Subcutaneous abdominal adipose tissue (tissue), 5 donors: Measurements from ENCODE around the gene EDEM2.
A peak's percentile ranks its signal among the peaks of the same experiment; 100 is the strongest.
"Not testable (repeated sequence)": the region's sequence is repeated elsewhere in the genome, so short reads cannot be mapped to it uniquely, and the experiment has no call there.

Experiments
- H3K27ac ChIP-seq: one replicate; pipeline ENCODE4 v1.7.0; 2013; ENCODE audit warnings: low read depth, mild to moderate bottlenecking, inconsistent platforms, low read length, moderate library complexity
- H3K27me3 ChIP-seq, 5 donors: one replicate each; pipeline ENCODE4 v1.7.0; 2013; ENCODE audit warnings: low read length in 5 of 5, inconsistent platforms in 1 of 5; ENCODE audit not compliant: control insufficient read depth in 5 of 5, insufficient read depth in 4 of 5
- H3K36me3 ChIP-seq, 5 donors: one replicate each; pipeline ENCODE4 v1.7.0; 2013; ENCODE audit warnings: low read length in 5 of 5; ENCODE audit not compliant: control insufficient read depth in 5 of 5, insufficient read depth in 5 of 5
- H3K4me1 ChIP-seq, 5 donors: one replicate each; pipeline ENCODE4 v1.7.0; 2013; ENCODE audit warnings: low read length in 5 of 5, mild to moderate bottlenecking in 3 of 5, moderate library complexity in 1 of 5; ENCODE audit not compliant: control insufficient read depth in 5 of 5, insufficient read depth in 5 of 5
- H3K4me3 ChIP-seq, 5 donors: one replicate each; pipeline ENCODE4 v1.7.0; 2013; ENCODE audit warnings: low read length in 5 of 5, low read depth in 1 of 5
- H3K9ac ChIP-seq, 5 donors: one replicate each; pipeline ENCODE4 v1.7.0; 2013; ENCODE audit warnings: low read length in 5 of 5, mild to moderate bottlenecking in 4 of 5, moderate library complexity in 3 of 5
- H3K9me3 ChIP-seq, 5 donors: one replicate each; pipeline ENCODE4 v1.7.0; 2013; ENCODE audit warnings: low read length in 5 of 5; ENCODE audit not compliant: control insufficient read depth in 5 of 5
- donor health status: healthy.
- donor health status: healthy.
- donor health status: healthy.
- donor health status: healthy.
- donor health status: healthy.

Gene EDEM2

DNA sequence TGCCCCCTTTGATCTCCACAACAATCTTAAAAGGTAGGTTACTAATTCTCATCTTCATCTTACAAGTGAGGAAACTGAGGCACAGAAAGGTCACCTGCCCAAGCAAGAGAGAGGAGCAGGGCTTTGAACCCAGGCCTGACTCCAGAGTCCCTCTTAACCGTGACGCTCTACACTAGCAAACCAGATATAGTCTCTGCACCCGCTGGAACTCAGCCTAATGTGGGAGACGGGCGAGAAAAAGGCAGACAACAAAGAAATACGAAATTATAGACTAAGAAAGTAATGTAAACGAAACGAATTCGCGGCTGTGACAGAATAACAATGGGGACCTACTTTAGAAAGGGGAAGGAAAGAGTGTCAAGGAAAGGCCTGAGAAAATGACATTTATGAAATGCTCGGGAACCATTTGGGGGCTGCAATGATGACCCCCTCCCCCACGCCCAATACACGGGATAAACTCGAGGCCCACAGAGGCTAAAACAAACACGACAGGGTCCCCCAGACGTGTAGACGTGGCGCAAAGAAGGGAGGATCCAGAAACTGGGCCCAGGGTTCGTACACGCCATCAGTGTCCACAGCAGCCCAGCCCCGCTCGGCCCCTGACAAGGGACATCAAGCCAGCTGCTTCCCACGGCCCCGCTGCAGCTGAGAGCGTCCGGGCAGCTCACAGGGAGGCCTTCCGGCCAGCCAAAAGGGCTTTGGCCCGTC lies 55.2 kb downstream of the EDEM2 start:
- peak overlapping the region; percentile 86 to 97 (median 94) for H3K4me3 ChIP-seq
- peak overlapping the region; percentile 95 to 100 (median 98) for H3K9ac ChIP-seq
- no peaks in the 10 kb centered on the region for H3K9me3 ChIP-seq
- peaks cover 0 to 5% (median 2%) of the 10 kb centered on the region in 5 donors for H3K36me3 ChIP-seq
- peaks cover 5 to 46% (median 43%) of the 10 kb centered on the region in 5 donors for H3K4me1 ChIP-seq
- H3K27ac ChIP-seq = peak overlapping the region; percentile 93
- no peaks in the 10 kb centered on the region for H3K27me3 ChIP-seq

DNA sequence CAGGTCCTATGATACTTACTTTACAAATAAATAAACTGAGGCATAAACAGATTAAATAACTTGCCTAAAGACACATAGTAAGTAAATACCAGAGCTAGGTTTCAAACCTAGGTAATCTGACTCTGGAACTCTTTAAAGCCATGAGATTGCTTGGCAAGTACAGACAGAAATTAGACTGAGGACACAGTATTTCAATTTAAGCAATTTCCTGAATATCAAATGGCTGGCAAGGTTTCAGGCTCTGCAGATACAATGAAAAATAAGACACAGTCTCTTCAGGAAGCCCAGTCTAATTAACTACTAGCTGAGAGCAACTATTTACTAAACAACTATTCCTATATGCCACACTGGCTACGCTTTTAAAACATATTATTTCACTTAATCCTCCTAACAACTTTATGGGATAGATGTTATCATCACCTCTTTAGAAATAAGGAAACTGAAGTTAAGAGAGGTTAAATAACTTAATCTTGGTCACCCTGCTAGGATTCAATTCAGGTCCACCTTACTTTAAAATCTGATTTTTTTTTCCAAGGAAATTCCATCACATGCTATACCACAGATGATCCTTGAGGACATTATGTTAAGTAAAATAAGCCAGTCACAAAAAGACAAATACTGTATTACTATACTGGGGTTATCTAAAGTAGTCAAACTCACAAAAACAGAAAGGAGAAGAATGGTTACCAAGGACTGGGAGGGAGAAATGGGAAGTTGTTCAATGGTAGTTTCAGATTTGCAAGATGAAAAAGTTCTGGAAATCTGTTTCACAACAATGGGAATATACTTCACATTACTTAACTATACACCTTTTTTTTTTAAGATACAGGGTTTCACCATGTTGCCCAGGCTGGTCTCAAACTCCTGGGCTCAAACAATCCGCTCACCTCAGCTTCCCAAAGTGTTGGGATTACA lies 58.6 kb downstream of the EDEM2 start:
- Histone ChIP-seq H3K9me3 (no peaks in the 10 kb centered on the region), H3K4me1 (peaks cover 5 to 46% (median 43%) of the 10 kb centered on the region in 5 donors), H3K27me3 (no peaks in the 10 kb centered on the region), H3K27ac (peak overlapping the region; percentile 22), H3K9ac (peak overlapping the region in 3 of 5 donors; percentile 15 to 62 (median 16)), H3K36me3 (peaks cover 0 to 5% (median 2%) of the 10 kb centered on the region in 5 donors), H3K4me3 (no peak overlapping the region)

DNA sequence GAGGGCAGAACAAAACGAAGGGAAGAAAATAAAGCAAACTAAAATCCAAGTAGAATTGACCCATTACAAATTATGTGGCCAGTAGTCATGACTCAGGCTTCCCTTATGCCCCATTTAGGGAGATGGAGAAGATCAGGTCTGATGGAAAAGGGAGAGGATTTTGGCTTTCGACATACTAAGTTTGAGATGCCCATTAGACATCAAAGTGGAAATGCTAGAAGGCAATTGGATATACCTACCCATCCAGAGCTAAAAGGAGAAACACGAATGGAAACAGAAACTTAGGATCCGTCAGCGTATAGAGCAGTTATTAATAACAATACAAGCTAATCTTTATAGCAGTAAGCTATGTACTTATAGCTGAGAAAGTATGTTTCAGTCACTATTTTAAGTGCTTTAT lies 59.3 kb downstream of the EDEM2 start:
- H3K36me3 ChIP-seq = peaks cover 0 to 5% (median 2%) of the 10 kb centered on the region in 5 donors
- peaks cover 5 to 44% (median 39%) of the 10 kb centered on the region in 5 donors for H3K4me1 ChIP-seq
- H3K27me3 ChIP-seq = no peaks in the 10 kb centered on the region
- peak overlapping the region; percentile 22 for H3K27ac ChIP-seq
- H3K9ac ChIP-seq = peak overlapping the region in 3 of 5 donors; percentile 15 to 62 (median 16)
- H3K4me3 ChIP-seq = no peak overlapping the region
- H3K9me3 ChIP-seq = no peaks in the 10 kb centered on the region

DNA sequence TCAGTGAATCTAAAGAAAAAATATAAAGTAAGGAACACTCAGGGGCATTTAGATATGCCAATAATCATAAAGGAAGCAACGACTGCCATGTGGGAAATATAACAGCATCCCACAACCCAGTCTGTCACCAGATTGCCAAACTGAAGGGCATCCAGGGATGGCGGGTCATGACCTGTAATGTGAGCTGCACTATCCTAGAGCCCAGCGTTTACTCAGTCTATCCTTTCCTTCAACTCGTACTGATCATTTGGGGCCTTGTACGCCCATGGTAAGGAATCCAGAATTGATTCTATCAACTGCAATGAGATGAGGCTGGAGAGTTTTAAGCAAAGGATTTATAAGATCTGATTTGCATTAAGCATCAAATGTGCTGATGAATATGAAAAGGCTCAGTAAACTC lies 59.8 kb downstream of the EDEM2 start:
- H3K36me3 ChIP-seq = peaks cover 0 to 5% (median 2%) of the 10 kb centered on the region in 5 donors
- peaks cover 5 to 45% (median 38%) of the 10 kb centered on the region in 5 donors for H3K4me1 ChIP-seq
- no peak overlapping the region for H3K4me3 ChIP-seq
- peak overlapping the region; percentile 22 for H3K27ac ChIP-seq
- no peak overlapping the region for H3K9ac ChIP-seq
- no peaks in the 10 kb centered on the region for H3K27me3 ChIP-seq
- H3K9me3 ChIP-seq = no peaks in the 10 kb centered on the region

DNA sequence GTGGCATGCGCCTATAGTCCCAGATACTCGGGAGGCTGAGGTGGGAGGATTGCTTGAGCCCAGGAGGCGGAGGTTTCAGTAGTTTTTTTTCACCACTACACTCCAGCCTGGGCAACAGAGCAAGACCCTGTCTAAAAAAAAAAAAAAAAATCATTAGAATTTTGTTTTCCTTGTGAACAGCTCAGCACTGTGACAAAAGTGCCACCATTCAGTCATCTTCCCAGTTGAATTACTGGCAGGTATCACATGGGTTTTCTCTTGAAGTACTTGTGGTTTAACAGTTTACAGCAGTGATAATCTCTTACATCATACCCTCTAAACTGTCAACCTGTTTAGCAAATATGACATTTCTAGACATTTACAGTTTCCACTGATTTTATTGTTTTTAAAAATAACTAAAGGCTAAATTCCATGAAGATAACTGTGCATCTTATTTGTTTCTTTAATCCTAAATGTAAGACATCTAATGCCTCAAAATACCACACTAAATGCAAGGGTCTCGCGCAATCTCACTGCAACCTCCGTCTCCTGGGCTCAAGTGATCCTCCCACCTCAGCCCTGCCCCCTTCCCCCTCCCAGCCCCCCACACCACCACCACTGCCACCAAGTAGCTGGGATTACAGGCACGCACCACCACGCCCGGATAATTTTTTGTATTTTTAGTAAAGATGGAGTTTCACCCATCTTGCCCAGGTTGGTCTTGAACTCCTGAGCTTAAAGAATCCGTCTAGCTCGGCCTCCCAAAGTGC lies 61.5 kb downstream of the EDEM2 start:
- Histone ChIP-seq H3K9me3 (no peaks in the 10 kb centered on the region), H3K27me3 (no peaks in the 10 kb centered on the region), H3K9ac (no peak overlapping the region), H3K4me1 (peaks cover 5 to 41% (median 23%) of the 10 kb centered on the region in 5 donors), H3K27ac (no peak overlapping the region), H3K36me3 (peaks cover 0 to 5% (median 2%) of the 10 kb centered on the region in 5 donors), H3K4me3 (no peak overlapping the region)

DNA sequence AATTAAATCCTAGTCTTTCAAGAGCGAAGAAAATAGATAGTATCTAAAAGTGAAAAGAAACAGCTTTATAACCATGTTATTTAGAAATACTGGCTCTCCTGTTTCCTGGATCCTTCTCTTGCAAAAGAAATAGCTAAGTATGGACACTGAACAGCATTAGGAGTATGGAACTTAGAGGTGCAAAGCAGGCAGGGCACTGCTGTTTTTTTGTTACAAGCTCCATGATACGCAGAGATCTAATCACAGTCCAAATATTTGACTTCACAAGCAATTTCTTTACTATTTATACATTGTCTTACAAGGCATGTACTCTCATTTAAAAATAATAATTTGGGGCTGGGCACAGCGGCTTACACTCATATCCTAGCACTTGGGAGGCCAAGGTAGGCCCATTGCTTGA lies 62.1 kb downstream of the EDEM2 start:
- Histone ChIP-seq H3K9me3 (no peaks in the 10 kb centered on the region), H3K36me3 (peaks cover 0 to 5% (median 2%) of the 10 kb centered on the region in 5 donors), H3K27ac (no peak overlapping the region), H3K4me3 (no peak overlapping the region), H3K4me1 (peaks cover 5 to 42% (median 21%) of the 10 kb centered on the region in 5 donors), H3K27me3 (no peaks in the 10 kb centered on the region), H3K9ac (no peak overlapping the region)

DNA sequence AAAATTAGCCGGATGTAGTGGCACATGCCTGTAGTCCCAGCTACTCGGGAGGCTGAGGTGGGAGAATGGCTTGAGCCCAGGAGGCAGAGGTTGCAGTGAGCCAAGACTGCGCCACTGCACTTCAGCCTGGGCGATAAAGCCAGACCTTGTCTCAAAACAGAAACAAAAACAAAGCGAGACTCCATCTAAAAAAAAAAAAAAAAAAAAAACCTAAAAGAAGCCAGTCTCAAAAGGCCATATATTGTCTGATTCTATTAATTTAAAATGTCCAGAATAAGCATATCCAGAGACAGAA lies 66.8 kb downstream of the EDEM2 start:
- Histone ChIP-seq H3K4me1 (peaks cover 0 to 21% (median 0%) of the 10 kb centered on the region in 5 donors), H3K36me3 (peaks cover 7 to 14% (median 14%) of the 10 kb centered on the region in 5 donors)
- not testable (repeated sequence) for H3K9ac ChIP-seq, H3K9me3 ChIP-seq, H3K27ac ChIP-seq, H3K27me3 ChIP-seq, H3K4me3 ChIP-seq

DNA sequence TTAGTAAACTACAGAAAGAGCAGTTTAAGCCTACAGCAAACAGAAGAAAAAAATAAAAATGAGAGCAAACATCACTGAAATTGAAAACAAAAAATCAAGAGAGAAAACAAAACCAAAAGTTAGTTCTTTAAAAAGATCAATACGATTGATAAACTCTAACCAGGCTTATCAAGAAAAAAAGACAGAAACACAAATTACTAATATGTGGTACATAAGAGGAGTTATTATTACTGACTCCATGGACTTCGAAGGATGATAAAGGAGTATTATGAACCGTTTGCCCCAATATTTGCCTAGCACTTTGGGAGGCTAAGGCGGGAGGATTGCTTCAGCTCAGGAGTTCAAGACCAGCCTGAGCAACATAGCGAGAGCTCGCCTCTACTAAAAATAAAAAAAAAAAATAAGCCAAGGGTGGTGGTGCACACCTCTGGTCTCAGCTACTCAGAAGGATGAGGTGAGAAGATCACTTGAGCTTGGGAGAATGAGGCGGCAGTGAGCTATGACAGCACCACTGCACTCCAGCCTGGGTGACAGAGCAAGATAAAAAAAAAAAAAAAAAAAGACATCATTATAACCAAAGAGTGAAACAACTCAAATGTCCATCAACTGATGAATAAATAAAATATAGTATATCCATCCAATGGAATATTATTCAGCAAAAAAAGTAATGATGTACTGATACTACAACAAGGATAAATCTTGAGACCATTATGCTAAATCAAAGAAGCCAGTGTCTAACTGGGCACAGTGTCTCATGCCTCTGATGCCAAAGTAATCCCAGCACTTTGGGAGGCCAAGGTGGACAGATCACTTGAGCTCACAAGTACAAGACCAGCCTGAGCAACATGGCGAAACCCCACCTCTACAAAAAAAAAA lies 67.4 kb downstream of the EDEM2 start:
- Histone ChIP-seq H3K9ac (no peak overlapping the region), H3K4me1 (peaks cover 0 to 21% (median 0%) of the 10 kb centered on the region in 5 donors), H3K27ac (no peak overlapping the region), H3K9me3 (no peaks in the 10 kb centered on the region), H3K4me3 (no peak overlapping the region), H3K36me3 (peaks cover 7 to 14% (median 14%) of the 10 kb centered on the region in 5 donors), H3K27me3 (no peaks in the 10 kb centered on the region)

DNA sequence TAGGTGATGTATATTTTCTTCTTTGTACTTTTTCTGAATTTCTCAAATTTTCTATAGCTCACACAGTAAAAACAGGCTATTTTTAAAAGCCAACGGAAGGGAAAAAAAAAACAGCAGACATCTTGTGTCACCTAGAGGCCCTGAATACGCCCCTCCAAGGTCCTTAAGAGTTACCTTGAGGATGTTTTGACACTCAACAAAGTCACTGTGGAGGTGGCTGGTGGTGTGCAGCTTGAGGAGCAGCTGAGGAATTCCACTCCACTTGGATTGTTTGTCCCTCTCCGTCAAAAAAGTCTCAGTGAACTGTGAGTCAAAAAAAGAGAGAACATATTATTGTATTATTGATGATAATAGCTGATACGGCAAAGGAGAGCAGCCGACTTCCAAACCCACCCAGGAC lies 69.3 kb downstream of the EDEM2 start:
- Histone ChIP-seq H3K27ac (no peak overlapping the region), H3K4me1 (peaks cover 0 to 13% (median 0%) of the 10 kb centered on the region in 5 donors), H3K4me3 (no peak overlapping the region), H3K9me3 (no peaks in the 10 kb centered on the region), H3K27me3 (no peaks in the 10 kb centered on the region), H3K9ac (no peak overlapping the region), H3K36me3 (peaks cover 7 to 14% (median 14%) of the 10 kb centered on the region in 5 donors)
